B cell (primary cell): Measurements from ENCODE around the gene SAPCD2. TPM values are rescaled to one million over a fixed set of nuclear protein-coding genes. Genes with fewer than 3 reads are reported as not detected.

Experiments used
- ATAC-seq: fragments of 200-7000 bp; cut with Tn5 transposase; one replicate; pipeline ENCODE4 v1.10.0; 2021; ENCODE audit warnings: low read depth, mild to moderate bottlenecking, moderate number of reproducible peaks, moderate library complexity
- CTCF ChIA-PET: fragments of 350-600 bp; sonication (Branson Sonifier 250); formaldehyde crosslinking; loops from one replicate; lab custom pipeline; 2021; ENCODE audit warnings: antibody characterized with exemption, inconsistent platforms; lab: Charles Lee
- POLR2A ChIA-PET: fragments of 350-600 bp; sonication (Branson Sonifier 250); formaldehyde crosslinking; loops from one replicate; lab custom pipeline; 2021; ENCODE audit warnings: antibody characterized with exemption; lab: Charles Lee
- DNase-seq: peaks from one replicate; pipeline ENCODE4 v3.0.0; 2013
- H2AFZ ChIP-seq: 2 replicates; pipeline ENCODE4 v1.6.1; 2012; ENCODE audit warnings: mild to moderate bottlenecking, low read depth, low read length; ENCODE audit not compliant: insufficient read depth, poor library complexity, severe bottlenecking
- H3K27ac ChIP-seq, 2 donors: 1 replicate in 1 of 2; 2 replicates in 1 of 2; pipeline ENCODE4 v1.5.1; 2012 to 2013; ENCODE audit warnings: low read length in 2 of 2, mild to moderate bottlenecking in 2 of 2, moderate library complexity in 1 of 2
- H3K27me3 ChIP-seq, 4 experiments: fragments of 200-600 bp in 1 of 4; sonication (generic) in 1 of 4; replicated peaks in 1 of 4; 1 replicate in 2 of 4; 2 replicates in 2 of 4; pipeline versions ENCODE4 v1.6.1 to v1.7.0; 2013 to 2016; ENCODE audit warnings: low read length in 3 of 4, mild to moderate bottlenecking in 2 of 4, mixed read lengths in 1 of 4, moderate library complexity in 1 of 4; ENCODE audit not compliant: insufficient read depth in 4 of 4, control insufficient read depth in 3 of 4; ENCODE audit errors: control extremely low read depth in 1 of 4
- H3K36me3 ChIP-seq, 2 experiments: replicated peaks in 1 of 2; 1 replicate in 1 of 2; 2 replicates in 1 of 2; pipeline versions ENCODE4 v1.6.1 to v1.7.1; 2013; ENCODE audit warnings: low read length in 1 of 2; ENCODE audit not compliant: insufficient read depth in 2 of 2, control insufficient read depth in 1 of 2; ENCODE audit errors: control extremely low read depth in 1 of 2, extremely low read depth in 1 of 2
- H3K4me1 ChIP-seq, 2 donors: fragments of 200-600 bp in 1 of 2; sonication (generic) in 1 of 2; 1 replicate in 1 of 2; 2 replicates in 1 of 2; pipeline versions ENCODE4 v1.5.1 to v1.6.1; 2013 to 2017; ENCODE audit warnings: low read length in 2 of 2; ENCODE audit not compliant: control insufficient read depth in 2 of 2, insufficient read depth in 2 of 2
- H3K4me2 ChIP-seq: replicated peaks from 2 replicates; pipeline ENCODE3; 2012; ENCODE audit warnings: mild to moderate bottlenecking, low read depth, low read length; ENCODE audit not compliant: poor library complexity, severe bottlenecking
- H3K4me3 ChIP-seq, 5 experiments: fragments of 200-600 bp in 1 of 5; sonication (generic) in 1 of 5; 1 replicate in 3 of 5; 2 replicates in 2 of 5; pipeline versions ENCODE4 v1.5.1 to v1.7.0; 2011 to 2016; ENCODE audit warnings: low read length in 4 of 5, mild to moderate bottlenecking in 4 of 5, low read depth in 2 of 5, control low read depth in 1 of 5, moderate library complexity in 1 of 5; ENCODE audit not compliant: insufficient read depth in 1 of 5; ENCODE audit errors: control extremely low read depth in 1 of 5, extremely low read depth in 1 of 5
- H3K79me2 ChIP-seq: fragments of 200-600 bp; sonication (generic); one replicate; pipeline ENCODE4 v1.6.0; 2016; ENCODE audit warnings: low read length; ENCODE audit not compliant: control insufficient read depth, insufficient read depth
- H3K9ac ChIP-seq: fragments of 200-600 bp; sonication (generic); 2 replicates; pipeline ENCODE4 v1.6.1; 2017; ENCODE audit warnings: mild to moderate bottlenecking, low read length, moderate library complexity
- H3K9me3 ChIP-seq, 3 donors: one replicate each; pipeline versions ENCODE4 v1.6.1 to v1.7.1; 2013; ENCODE audit warnings: low read length in 2 of 3; ENCODE audit not compliant: control insufficient read depth in 2 of 3, insufficient read depth in 1 of 3; ENCODE audit errors: control extremely low read depth in 1 of 3
- H4K20me1 ChIP-seq: 2 replicates; pipeline ENCODE4 v1.6.0; 2012; ENCODE audit warnings: mild to moderate bottlenecking, low read length; ENCODE audit not compliant: insufficient read depth, control insufficient read depth, poor library complexity, severe bottlenecking
- H3K27ac Mint-ChIP-seq: one replicate; pipeline ENCODE4 v1.8.0; 2021; ENCODE audit warnings: mixed read lengths
- H3K27me3 Mint-ChIP-seq: one replicate; pipeline ENCODE4 v1.8.0; 2021; ENCODE audit warnings: mixed read lengths
- H3K4me1 Mint-ChIP-seq: one replicate; pipeline ENCODE4 v1.8.0; 2021; ENCODE audit warnings: mixed read lengths
- H3K4me3 Mint-ChIP-seq: one replicate; pipeline ENCODE4 v1.8.0; 2021; ENCODE audit warnings: mixed read lengths
- H3K9me3 Mint-ChIP-seq: one replicate; pipeline ENCODE4 v1.8.0; 2022; ENCODE audit warnings: mixed read lengths; ENCODE audit not compliant: insufficient read depth
- EZH2 ChIP-seq: IDR thresholded peaks from 2 replicates; pipeline ENCODE4 v1.6.1; 2012; ENCODE audit warnings: borderline replicate concordance, low read depth, mild to moderate bottlenecking, moderate library complexity, low read length; ENCODE audit not compliant: insufficient read depth, poor library complexity, severe bottlenecking
- WGBS: methylation state at CpG from one replicate; pipeline ENCODE4 v1.1.5; 2013; ENCODE audit warnings: missing lambda C conversion rate; ENCODE audit not compliant: insufficient coverage; 5-methylcytosine and 5-hydroxymethylcytosine counted together
- intact Hi-C: fragments of 100-400 bp; cut with micrococcal nuclease; formaldehyde crosslinking; loops from one replicate; pipeline ENCODE4 v1.10.0; 2022
- polyA plus RNA-seq: library from polyadenylated mRNA; depleted of rRNA; stranded (reverse); fragments of >200 nt; gene quantifications from 2 replicates; pipeline ENCODE4 v1.2.3, GENCODE V29; 2012
- total RNA-seq, 2 donors: library from RNA; stranded (reverse); fragments of 120-200 nt in 1 of 2; gene quantifications; 1 replicate in 1 of 2; 2 replicates in 1 of 2; pipeline versions ENCODE4 v1.2.3 to v1.2.4, GENCODE V29; 2013 to 2022
- TF ChIP-seq, protein P1 (sequence below): fragments of 200-600 bp; IDR thresholded peaks from one replicate; pipeline ENCODE4 v1.8.0; 2022; ENCODE audit warnings: antibody characterized with exemption, mild to moderate bottlenecking

The SAPCD2 gene
- total and polyA plus RNA-seq, 2 donors (not counting 1 experiment from before 2014, with no cell fraction given) = 0.39 to 0.69 TPM

DNA sequence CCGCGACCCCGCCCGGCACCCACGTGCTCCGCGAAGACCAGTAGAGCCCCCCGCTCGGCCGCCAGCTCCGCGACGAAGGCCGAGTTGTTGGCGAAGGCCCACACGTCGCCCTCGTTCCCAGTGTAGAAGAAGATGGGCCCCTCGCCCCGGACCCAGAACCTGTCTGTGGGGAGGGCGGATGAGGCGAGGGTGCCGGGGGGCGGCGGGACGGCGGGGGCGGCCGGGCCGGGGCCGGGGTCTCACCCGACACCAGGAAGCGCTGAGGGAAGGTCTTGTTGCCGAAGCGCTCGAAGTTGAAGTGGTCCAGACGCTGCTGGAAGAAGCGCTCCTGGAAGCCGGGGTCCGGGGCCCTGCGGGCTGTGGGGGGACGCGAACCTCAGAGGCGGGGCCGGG lies 43.9 kb upstream of the SAPCD2 start:
- peaks cover 0 to 34% of the 10 kb centered on the region in 2 experiments for H3K36me3 ChIP-seq
- peak overlapping the region; percentile 76 for H3K9ac ChIP-seq
- WGBS = under 1% methylated on average over 42 of the region's 45 CpGs

More for the DNA sequence above, 43.9 kb upstream of the SAPCD2 start:
- Mint-ChIP-seq H3K27ac (no peak overlapping the region), H3K4me1 (peaks cover 16% of the 10 kb centered on the region), H3K27me3 (no peaks in the 10 kb centered on the region), H3K9me3 (no peaks in the 10 kb centered on the region), H3K4me3 (peak overlapping the region; percentile 50)
- peaks cover 13 to 24% of the 10 kb centered on the region in 2 donors for H3K4me1 ChIP-seq
- no peak for TF ChIP-seq EZH2
- TF ChIP-seq, protein P1, sequence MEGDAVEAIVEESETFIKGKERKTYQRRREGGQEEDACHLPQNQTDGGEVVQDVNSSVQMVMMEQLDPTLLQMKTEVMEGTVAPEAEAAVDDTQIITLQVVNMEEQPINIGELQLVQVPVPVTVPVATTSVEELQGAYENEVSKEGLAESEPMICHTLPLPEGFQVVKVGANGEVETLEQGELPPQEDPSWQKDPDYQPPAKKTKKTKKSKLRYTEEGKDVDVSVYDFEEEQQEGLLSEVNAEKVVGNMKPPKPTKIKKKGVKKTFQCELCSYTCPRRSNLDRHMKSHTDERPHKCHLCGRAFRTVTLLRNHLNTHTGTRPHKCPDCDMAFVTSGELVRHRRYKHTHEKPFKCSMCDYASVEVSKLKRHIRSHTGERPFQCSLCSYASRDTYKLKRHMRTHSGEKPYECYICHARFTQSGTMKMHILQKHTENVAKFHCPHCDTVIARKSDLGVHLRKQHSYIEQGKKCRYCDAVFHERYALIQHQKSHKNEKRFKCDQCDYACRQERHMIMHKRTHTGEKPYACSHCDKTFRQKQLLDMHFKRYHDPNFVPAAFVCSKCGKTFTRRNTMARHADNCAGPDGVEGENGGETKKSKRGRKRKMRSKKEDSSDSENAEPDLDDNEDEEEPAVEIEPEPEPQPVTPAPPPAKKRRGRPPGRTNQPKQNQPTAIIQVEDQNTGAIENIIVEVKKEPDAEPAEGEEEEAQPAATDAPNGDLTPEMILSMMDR = no peak
- H3K4me2 ChIP-seq = peak overlapping the region; percentile 100
- ChIA-PET POLR2A (interaction anchor here (0.7 to 1.3 kb wide), 3 partner anchors 16 to 106 kb away, joined by 3 to 6 read pairs (median 5); no protein-coding TSS in a partner anchor), CTCF (interaction anchor here (1.0 to 2.0 kb wide), 5 partner anchors 19 to 113 kb away, joined by 3 to 7 read pairs (median 3); partner anchors contain the start of genes RNF224 and SSNA1)
- no peaks in the 10 kb centered on the region for H3K9me3 ChIP-seq
- H3K27ac ChIP-seq = peak overlapping the region in 1 of 2 donors; percentile 83
- intact Hi-C loops = loop anchor here (2.0 kb wide), 1 partner anchor 27 kb away; the partner anchor contains the start of gene MAN1B1
- peak overlapping the region; percentile 11 to 79 (median 60) for H3K4me3 ChIP-seq
- no peaks in the 10 kb centered on the region for H3K27me3 ChIP-seq
- peak overlapping the region; percentile 91 for H2AFZ ChIP-seq
- ATAC-seq (peak; percentile 3), DNase-seq (no peak)
- H3K79me2 ChIP-seq = peaks cover 14% of the 10 kb centered on the region
- peaks cover 9% of the 10 kb centered on the region for H4K20me1 ChIP-seq
